ENCODE results near the gene LITAF.

Gene LITAF

GRCh38 chr16:11613381-11614303 is 26.9 kb upstream of the LITAF start:
- Histone ChIP-seq H3K36me3 (ENCODE audit: low read length) (no peaks in the 10 kb centered on the region), H3K9ac (ENCODE audit: low read length) (no peak overlapping the region), H3K4me3 (ENCODE audit: insufficient read depth, low read length, poor library complexity, severe bottlenecking) (no peak overlapping the region), H3K9me3 (ENCODE audit: insufficient read depth, low read length) (no peaks in the 10 kb centered on the region), H4K20me1 (ENCODE audit: low read depth, low read length) (no peaks in the 10 kb centered on the region), H3K4me2 (ENCODE audit: low read depth, low read length, poor library complexity, severe bottlenecking) (no peak overlapping the region), H3K27me3 (ENCODE audit: low read length) (no peaks in the 10 kb centered on the region), H3K9me2 (replicated peaks; ENCODE audit: insufficient read depth, low read length) (no peaks in the 10 kb centered on the region), H2AFZ (ENCODE audit: low read depth, low read length, severe bottlenecking) (peak overlapping the region; percentile 10), H3K79me2 (ENCODE audit: insufficient read depth, low read length) (no peaks in the 10 kb centered on the region), H3F3A (ENCODE audit: insufficient read depth) (no peaks in the 10 kb centered on the region), H3K27ac (ENCODE audit: low read depth, low read length) (no peak overlapping the region)
- TF ChIP-seq, protein P1, sequence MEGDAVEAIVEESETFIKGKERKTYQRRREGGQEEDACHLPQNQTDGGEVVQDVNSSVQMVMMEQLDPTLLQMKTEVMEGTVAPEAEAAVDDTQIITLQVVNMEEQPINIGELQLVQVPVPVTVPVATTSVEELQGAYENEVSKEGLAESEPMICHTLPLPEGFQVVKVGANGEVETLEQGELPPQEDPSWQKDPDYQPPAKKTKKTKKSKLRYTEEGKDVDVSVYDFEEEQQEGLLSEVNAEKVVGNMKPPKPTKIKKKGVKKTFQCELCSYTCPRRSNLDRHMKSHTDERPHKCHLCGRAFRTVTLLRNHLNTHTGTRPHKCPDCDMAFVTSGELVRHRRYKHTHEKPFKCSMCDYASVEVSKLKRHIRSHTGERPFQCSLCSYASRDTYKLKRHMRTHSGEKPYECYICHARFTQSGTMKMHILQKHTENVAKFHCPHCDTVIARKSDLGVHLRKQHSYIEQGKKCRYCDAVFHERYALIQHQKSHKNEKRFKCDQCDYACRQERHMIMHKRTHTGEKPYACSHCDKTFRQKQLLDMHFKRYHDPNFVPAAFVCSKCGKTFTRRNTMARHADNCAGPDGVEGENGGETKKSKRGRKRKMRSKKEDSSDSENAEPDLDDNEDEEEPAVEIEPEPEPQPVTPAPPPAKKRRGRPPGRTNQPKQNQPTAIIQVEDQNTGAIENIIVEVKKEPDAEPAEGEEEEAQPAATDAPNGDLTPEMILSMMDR (IDR thresholded peaks at IDR 0.05; ENCODE audit: insufficient read depth, low read length, poor library complexity, severe bottlenecking), result no peak
- TF ChIP-seq EZH2phosphoT487 (conservative IDR thresholded peaks at IDR 0.05; ENCODE audit: low read length), result no peak

GRCh38 chr16:11612665-11613025 is 25.9 kb upstream of the LITAF start:
- H3K27ac ChIP-seq (ENCODE audit: low read depth, low read length), result no peak overlapping the region
- no peaks in the 10 kb centered on the region for H3K36me3 ChIP-seq (ENCODE audit: low read length)
- no peaks in the 10 kb centered on the region for H4K20me1 ChIP-seq (ENCODE audit: low read depth, low read length)
- H3K9me2 ChIP-seq (replicated peaks; ENCODE audit: insufficient read depth, low read length), result no peaks in the 10 kb centered on the region
- H3K79me2 ChIP-seq (ENCODE audit: insufficient read depth, low read length), result no peaks in the 10 kb centered on the region
- no peak overlapping the region for H3K9ac ChIP-seq (ENCODE audit: low read length)
- no peaks in the 10 kb centered on the region for H3F3A ChIP-seq (ENCODE audit: insufficient read depth)
- TF ChIP-seq, protein P1 (IDR thresholded peaks at IDR 0.05; ENCODE audit: insufficient read depth, low read length, poor library complexity, severe bottlenecking), result no peak
- TF ChIP-seq EZH2phosphoT487 (conservative IDR thresholded peaks at IDR 0.05; ENCODE audit: low read length), result no peak
- H3K4me3 ChIP-seq (ENCODE audit: insufficient read depth, low read length, poor library complexity, severe bottlenecking), result no peak overlapping the region
- H2AFZ ChIP-seq (ENCODE audit: low read depth, low read length, severe bottlenecking), result no peak overlapping the region
- H3K9me3 ChIP-seq (ENCODE audit: insufficient read depth, low read length), result no peaks in the 10 kb centered on the region
- H3K4me2 ChIP-seq (ENCODE audit: low read depth, low read length, poor library complexity, severe bottlenecking), result no peak overlapping the region
- no peaks in the 10 kb centered on the region for H3K27me3 ChIP-seq (ENCODE audit: low read length)

- TF ChIP-seq EZH2phosphoT487 (conservative IDR thresholded peaks at IDR 0.05; ENCODE audit: low read length), result no peak
- TF ChIP-seq, protein P1 (IDR thresholded peaks at IDR 0.05; ENCODE audit: insufficient read depth, low read length, poor library complexity, severe bottlenecking), result no peak
- H3K79me2 ChIP-seq (ENCODE audit: insufficient read depth, low read length), result no peaks in the 10 kb centered on the region
- H3K27ac ChIP-seq (ENCODE audit: low read depth, low read length), result no peak overlapping the region
- no peak overlapping the region for H3K9ac ChIP-seq (ENCODE audit: low read length)
- no peaks in the 10 kb centered on the region for H3K27me3 ChIP-seq (ENCODE audit: low read length)
- H3K9me3 ChIP-seq (ENCODE audit: insufficient read depth, low read length), result no peaks in the 10 kb centered on the region
- H3K4me2 ChIP-seq (ENCODE audit: low read depth, low read length, poor library complexity, severe bottlenecking), result no peak overlapping the region
- H2AFZ ChIP-seq (ENCODE audit: low read depth, low read length, severe bottlenecking), result no peak overlapping the region
- no peaks in the 10 kb centered on the region for H3K36me3 ChIP-seq (ENCODE audit: low read length)
- no peaks in the 10 kb centered on the region for H3F3A ChIP-seq (ENCODE audit: insufficient read depth)
- no peak overlapping the region for H3K4me3 ChIP-seq (ENCODE audit: insufficient read depth, low read length, poor library complexity, severe bottlenecking)
- H4K20me1 ChIP-seq (ENCODE audit: low read depth, low read length), result no peaks in the 10 kb centered on the region
- H3K9me2 ChIP-seq (replicated peaks; ENCODE audit: insufficient read depth, low read length), result no peaks in the 10 kb centered on the region
These were observed 25.3 kb upstream of the LITAF start for GRCh38 chr16:11611871-11612664.

Data from SU-DHL-6 (cell line).